ENCODE measurements around the gene PITPNC1. TPM values are rescaled to one million over a fixed set of nuclear protein-coding genes. Genes with fewer than 3 reads are reported as not detected.

Gene PITPNC1
- total and polyA plus RNA-seq, 2 donors (not counting 1 experiment from before 2014, with no cell fraction given) = 4.7 to 26.1 TPM

- intact Hi-C loops (cut with micrococcal nuclease) = no loop called here
- H3K4me1 ChIP-seq (ENCODE audit: control insufficient read depth in 2 of 2, insufficient read depth in 2 of 2, low read length in 2 of 2) = peaks cover 0 to 9% of the 10 kb centered on the region in 2 donors
- H3K4me3 ChIP-seq (ENCODE audit: control extremely low read depth in 1 of 5, extremely low read depth in 1 of 5, insufficient read depth in 1 of 5, low read depth in 2 of 5, low read length in 4 of 5) = no peak overlapping the region
- WGBS (ENCODE audit: insufficient coverage) = 91% methylated on average over 1 of the region's 7 CpGs
- H3K9me3 ChIP-seq (ENCODE audit: control extremely low read depth in 1 of 3, control insufficient read depth in 2 of 3, insufficient read depth in 1 of 3, low read length in 2 of 3) = no peaks in the 10 kb centered on the region
- no peak overlapping the region for H3K27ac ChIP-seq (ENCODE audit: low read length in 2 of 2)
- H3K9ac ChIP-seq (ENCODE audit: low read length) = peak overlapping the region; percentile 19
- H4K20me1 ChIP-seq (ENCODE audit: control insufficient read depth, insufficient read depth, low read length, poor library complexity, severe bottlenecking) = no peaks in the 10 kb centered on the region
- H3K9me3 Mint-ChIP-seq (ENCODE audit: insufficient read depth) = no peaks in the 10 kb centered on the region
- no peak overlapping the region for H3K27ac Mint-ChIP-seq
- TF ChIP-seq CTCF (IDR thresholded peaks at IDR 0.05) (no peak), EZH2 (IDR thresholded peaks at IDR 0.05; ENCODE audit: borderline replicate concordance, insufficient read depth, low read depth, low read length, poor library complexity, severe bottlenecking) (no peak)
- H3K79me2 ChIP-seq (ENCODE audit: control insufficient read depth, insufficient read depth, low read length) = no peaks in the 10 kb centered on the region
- H3K36me3 ChIP-seq (replicated peaks in 1 of 2; ENCODE audit: control extremely low read depth in 1 of 2, control insufficient read depth in 1 of 2, extremely low read depth in 1 of 2, insufficient read depth in 2 of 2, low read length in 1 of 2) = no peaks in the 10 kb centered on the region
- H3K4me3 Mint-ChIP-seq = no peak overlapping the region
- ATAC-seq (ENCODE audit: low read depth) = no peak
- ChIA-PET CTCF (interaction anchor here (0.6 to 2.4 kb wide), 2 partner anchors 35 to 79 kb away, joined by 3 to 12 read pairs; no protein-coding TSS in a partner anchor), POLR2A (no interaction called here)
- DNase-seq = no peak
- peaks cover 9% of the 10 kb centered on the region for H3K4me1 Mint-ChIP-seq
- no peaks in the 10 kb centered on the region for H3K27me3 ChIP-seq (replicated peaks in 1 of 4; ENCODE audit: control extremely low read depth in 1 of 4, control insufficient read depth in 3 of 4, insufficient read depth in 4 of 4, low read length in 3 of 4)
- H3K4me2 ChIP-seq (replicated peaks; ENCODE audit: low read depth, low read length, poor library complexity, severe bottlenecking) = peak overlapping the region; percentile 22
- no peaks in the 10 kb centered on the region for H3K27me3 Mint-ChIP-seq
- H2AFZ ChIP-seq (ENCODE audit: insufficient read depth, low read depth, low read length, poor library complexity, severe bottlenecking) = no peak overlapping the region
These were observed 63.4 kb downstream of the PITPNC1 start for GRCh38 chr17:67440277-67441051.
